Stomach (tissue), 9 donors: Measurements from ENCODE around the gene SLC25A42. TPM values are rescaled to one million over a fixed set of nuclear protein-coding genes. Genes with fewer than 3 reads are reported as not detected.

ENCODE experiments used
- DNase-seq, 2 donors: peaks; one replicate each; pipeline versions ENCODE4 v3.0.0 to v3.0.0-alpha.2; 2013 to 2019
- H3K27ac ChIP-seq, 5 donors: fragments of 200-600 bp in 4 of 5; sonication (generic) in 4 of 5; one replicate each; pipeline ENCODE4 v1.5.1; 2013 to 2019; ENCODE audit warnings: mild to moderate bottlenecking in 1 of 5, moderate library complexity in 1 of 5
- H3K27me3 ChIP-seq, 3 donors: fragments of 200-600 bp; sonication (generic); one replicate each; pipeline ENCODE4 v1.5.1; 2017 to 2019; ENCODE audit warnings: mixed run types in 1 of 3
- H3K36me3 ChIP-seq, 4 donors: fragments of 200-600 bp; sonication (generic); 1 replicate in 3 of 4; 2 replicates in 1 of 4; pipeline ENCODE4 v1.5.1; 2016 to 2019
- H3K4me1 ChIP-seq, 4 donors: fragments of 200-600 bp; sonication (generic); one replicate each; pipeline ENCODE4 v1.5.1; 2016 to 2019
- H3K4me3 ChIP-seq, 4 donors: fragments of 200-600 bp; sonication (generic) in 3 of 4; one replicate each; pipeline ENCODE4 v1.5.1; 2016 to 2019; ENCODE audit warnings: mild to moderate bottlenecking in 1 of 4
- H3K9me3 ChIP-seq, 4 donors: fragments of 200-600 bp; sonication (generic); one replicate each; pipeline ENCODE4 v1.5.1; 2016 to 2019
- CTCF ChIP-seq, 7 experiments: fragments of 450-650 bp in 4 of 7; fragments of 200-600 bp in 3 of 7; sonication (generic) in 3 of 7; IDR thresholded peaks; one replicate each; pipeline ENCODE4 v1.5.1; 2016 to 2019; ENCODE audit warnings: antibody characterized with exemption in 7 of 7, control low read depth in 2 of 7, mild to moderate bottlenecking in 1 of 7
- EP300 ChIP-seq: sonication (generic); formaldehyde crosslinking; IDR thresholded peaks from one replicate; pipeline ENCODE4 v1.6.1; 2017; ENCODE audit warnings: antibody characterized with exemption
- POLR2A ChIP-seq, 4 donors: fragments of 450-650 bp; IDR thresholded peaks; one replicate each; pipeline ENCODE4 v1.6.1; 2016; ENCODE audit warnings: antibody characterized with exemption in 4 of 4, control low read depth in 2 of 4, mild to moderate bottlenecking in 1 of 4, moderate library complexity in 1 of 4
- POLR2AphosphoS5 ChIP-seq, 3 donors: sonication (generic); formaldehyde crosslinking; IDR thresholded peaks; one replicate each; pipeline ENCODE4 v1.6.1; 2016; ENCODE audit warnings: antibody characterized with exemption in 3 of 3
- WGBS, 5 donors: extraction: QIAGEN DNeasy Blood & Tissue Kit in 3 of 5; methylation state at CpG; one replicate each; pipeline versions ENCODE4 v1.1.5 to v1.1.7; 2013 to 2018; 5-methylcytosine and 5-hydroxymethylcytosine counted together
- intact Hi-C: fragments of 100-400 bp; cut with DNase I; formaldehyde crosslinking; loops from one replicate; pipeline ENCODE4 v1.15.1; 2023; ENCODE audit warnings: low total_unique reads
- polyA plus RNA-seq, 3 donors: library from polyadenylated mRNA; stranded (reverse); fragments of 200-250 nt; gene quantifications; one replicate each; pipeline ENCODE4 v1.2.3, GENCODE V29; 2013
- total RNA-seq, 5 donors: library from RNA; depleted of rRNA; stranded (reverse); fragments of >200 nt; gene quantifications; one replicate each; pipeline versions ENCODE4 v1.1.0 to v1.2.3, GENCODE V29; 2014 to 2016
- donor health status: healthy with polysubstance abuse.
- donor health status: Bipolar disorder and iron deficiency.
- donor health status: healthy.

SLC25A42 gene
- total and polyA plus RNA-seq, 8 donors, result 3.7 to 54.8 (median 6.7) TPM

GRCh38 chr19:19031891-19032290 lies 31.9 kb upstream of the SLC25A42 start:
- DNase-seq, result no peak
- Histone ChIP-seq H3K4me3 (peak overlapping the region in 3 of 4 donors; percentile 92 to 97 (median 96)), H3K27ac (peak overlapping the region in 4 of 5 donors; percentile 92 to 96 (median 94)), H3K9me3 (no peaks in the 10 kb centered on the region), H3K27me3 (no peaks in the 10 kb centered on the region), H3K4me1 (peaks cover 20 to 52% (median 35%) of the 10 kb centered on the region in 4 donors), H3K36me3 (peaks cover 28 to 44% (median 41%) of the 10 kb centered on the region in 4 donors)
- TF ChIP-seq POLR2AphosphoS5 (IDR thresholded peaks at IDR 0.05) (no peak), CTCF (IDR thresholded peaks at IDR 0.05) (no peak), EP300 (no peak), POLR2A (IDR thresholded peaks at IDR 0.05) (no peak)
- intact Hi-C loops, result no loop called here
- WGBS, 5 donors, result 68 to 75% (median 68%) methylated on average over 5 of the region's 5 CpGs

- Histone ChIP-seq H3K4me3 (peak overlapping the region; percentile 92 to 97 (median 95)), H3K4me1 (peaks cover 20 to 50% (median 35%) of the 10 kb centered on the region in 4 donors), H3K36me3 (peaks cover 22 to 40% (median 35%) of the 10 kb centered on the region in 4 donors), H3K27me3 (no peaks in the 10 kb centered on the region), H3K27ac (peak overlapping the region; percentile 92 to 96 (median 94)), H3K9me3 (no peaks in the 10 kb centered on the region)
- peak; percentile 59 to 95 for DNase-seq
- no peak for TF ChIP-seq CTCF (IDR thresholded peaks at IDR 0.05)
- TF ChIP-seq EP300, result no peak
- no peak for TF ChIP-seq POLR2AphosphoS5 (IDR thresholded peaks at IDR 0.05)
- no peak for TF ChIP-seq POLR2A (IDR thresholded peaks at IDR 0.05)
- 6 to 10% (median 8%) methylated on average over 28 to 31 of the region's 31 CpGs for WGBS, 5 donors
- intact Hi-C loops, result no loop called here
Observed at GRCh38 chr19:19032420-19033175, 31.2 kb upstream of the SLC25A42 start.

- Histone ChIP-seq H3K36me3 (peaks cover 17 to 40% (median 33%) of the 10 kb centered on the region in 4 donors), H3K27me3 (no peaks in the 10 kb centered on the region), H3K9me3 (no peaks in the 10 kb centered on the region), H3K4me3 (peak overlapping the region; percentile 92 to 97 (median 95)), H3K27ac (peak overlapping the region; percentile 92 to 96 (median 94)), H3K4me1 (peaks cover 20 to 50% (median 35%) of the 10 kb centered on the region in 4 donors)
- TF ChIP-seq POLR2AphosphoS5 (IDR thresholded peaks at IDR 0.05), result no peak
- TF ChIP-seq CTCF (IDR thresholded peaks at IDR 0.05), result no peak
- no peak for TF ChIP-seq EP300
- no peak for TF ChIP-seq POLR2A (IDR thresholded peaks at IDR 0.05)
- 0 to 1% (median 0%) methylated on average over 6 to 32 of the region's 32 CpGs; no CpG with 5 or more reads in 1 of the 5 donors for WGBS, 5 donors
- DNase-seq, result peak in 1 of 2 donors; percentile 27
- intact Hi-C loops, result no loop called here
Observed at GRCh38 chr19:19033176-19033425, 30.7 kb upstream of the SLC25A42 start.

GRCh38 chr19:19033426-19034203 lies 30.2 kb upstream of the SLC25A42 start, which contains the start of the genes ARMC6 and SUGP2:
ARMC6 (plus strand) TSS chr19:19033603; CDS start chr19:19034210, 607 bp downstream.
SUGP2 (minus strand) TSS chr19:19033517; CDS start chr19:19031071, 2,446 bp downstream.
- TF ChIP-seq EP300 (no peak), POLR2A (IDR thresholded peaks at IDR 0.05) (no peak), CTCF (IDR thresholded peaks at IDR 0.05) (peak in 2 of 7 experiments; percentile 10 to 11), POLR2AphosphoS5 (IDR thresholded peaks at IDR 0.05) (peak in 2 of 3 donors; percentile 72 to 75)
- peaks cover 20 to 50% (median 35%) of the 10 kb centered on the region in 4 donors for H3K4me1 ChIP-seq
- no peaks in the 10 kb centered on the region for H3K9me3 ChIP-seq
- DNase-seq, result peak; percentile 88 to 96
- WGBS, 5 donors, result 0 to 2% (median 0%) methylated on average over 34 to 94 of the region's 94 CpGs
- no peaks in the 10 kb centered on the region for H3K27me3 ChIP-seq
- peaks cover 14 to 38% (median 28%) of the 10 kb centered on the region in 4 donors for H3K36me3 ChIP-seq
- intact Hi-C loops, result no loop called here
- H3K4me3 ChIP-seq, result peak within 1 kb of the TSS; percentile 92 to 97 (median 95)
- H3K27ac ChIP-seq, result peak within 1 kb of the TSS; percentile 92 to 96 (median 94)
